T-helper 2 cell treated with Interferon-gamma antibody and Interleukin-4, amounts not matched to agents 100 ng/mL and 5 ng/mL, for 36 hours (primary cell): ENCODE data around the gene GRIP2. TPM values are rescaled to one million over a fixed set of nuclear protein-coding genes. Genes with fewer than 3 reads are reported as not detected.

ENCODE experiments used
- intact Hi-C: fragments of 100-400 bp; cut with micrococcal nuclease; formaldehyde crosslinking; loops from one replicate; pipeline ENCODE4 v1.15.1; 2023
- total RNA-seq: library from RNA; stranded (reverse); gene quantifications from 2 replicates; pipeline ENCODE4 v1.2.3, GENCODE V29; 2022

Gene GRIP2
- total RNA-seq, result not detected in 2 replicates

DNA sequence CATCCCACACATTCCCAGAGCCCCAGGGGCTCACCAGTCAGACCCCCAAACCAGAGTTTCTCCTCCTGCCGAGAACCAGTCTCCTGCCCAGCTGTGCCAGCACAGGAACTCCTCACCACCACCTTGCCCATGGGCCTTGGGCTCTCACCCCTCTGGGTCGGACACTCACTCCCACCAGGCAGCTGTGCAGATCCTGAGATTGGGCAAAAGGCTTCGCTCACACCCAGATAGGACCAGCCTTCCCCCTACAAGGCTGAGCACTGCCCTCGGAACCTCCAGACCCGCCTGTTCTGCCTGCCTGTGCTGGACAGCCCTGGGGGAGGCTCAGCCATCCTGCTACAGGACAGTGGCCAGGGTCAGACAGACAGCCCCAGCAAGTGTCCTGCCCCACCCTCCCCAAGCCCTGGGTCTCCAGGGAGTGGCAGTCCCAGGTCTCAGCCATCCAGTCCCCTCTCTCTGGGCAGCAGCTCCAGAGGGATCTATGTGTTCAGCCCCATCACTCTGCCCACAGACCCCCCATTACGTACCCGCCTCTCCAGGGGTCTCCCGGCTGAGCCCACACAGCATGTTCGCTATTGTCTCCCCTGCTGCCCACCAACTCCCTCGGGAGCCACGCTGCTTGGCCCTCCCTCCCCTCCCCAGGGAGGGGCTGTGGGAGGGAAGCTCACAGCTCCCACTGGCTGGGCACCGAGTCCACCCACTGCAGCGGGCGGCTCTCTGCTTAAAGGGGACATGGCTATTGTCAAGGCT is at the start of gene GRIP2:
TSS of gene GRIP2 (minus strand) at position 601 of the 750 bp plus-strand sequence. CDS start at position 567, 34 bp downstream.
- intact Hi-C loops, result no loop called here

- intact Hi-C loops, result no loop called here
Observed at GRCh38 chr3:14588425-14589112, 48.4 kb upstream of the GRIP2 start.

- intact Hi-C loops, result no loop called here
Observed at GRCh38 chr3:14587740-14588360, 47.7 kb upstream of the GRIP2 start.

DNA sequence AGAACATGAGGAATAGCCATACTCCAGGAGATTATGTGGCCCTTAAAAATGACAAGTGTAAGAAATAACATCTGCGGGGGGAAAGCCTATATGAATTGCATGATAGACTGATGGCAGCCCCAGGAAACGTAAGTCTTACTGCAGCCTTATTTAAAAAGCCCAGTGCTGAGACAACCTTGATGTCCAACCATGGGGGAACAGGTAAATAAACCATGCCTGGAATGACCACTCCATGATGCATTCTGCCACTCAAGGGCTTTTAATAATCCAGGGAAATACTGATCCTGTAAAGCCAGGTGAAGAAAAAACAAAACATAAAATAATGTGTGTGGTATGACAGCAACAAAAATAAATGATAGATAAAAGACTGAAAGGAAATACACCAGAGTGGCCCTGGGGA is 46.5 kb upstream of the GRIP2 start:
- intact Hi-C loops, result no loop called here

GRCh38 chr3:14583548-14584091 is 43.5 kb upstream of the GRIP2 start:
- intact Hi-C loops, result no loop called here

DNA sequence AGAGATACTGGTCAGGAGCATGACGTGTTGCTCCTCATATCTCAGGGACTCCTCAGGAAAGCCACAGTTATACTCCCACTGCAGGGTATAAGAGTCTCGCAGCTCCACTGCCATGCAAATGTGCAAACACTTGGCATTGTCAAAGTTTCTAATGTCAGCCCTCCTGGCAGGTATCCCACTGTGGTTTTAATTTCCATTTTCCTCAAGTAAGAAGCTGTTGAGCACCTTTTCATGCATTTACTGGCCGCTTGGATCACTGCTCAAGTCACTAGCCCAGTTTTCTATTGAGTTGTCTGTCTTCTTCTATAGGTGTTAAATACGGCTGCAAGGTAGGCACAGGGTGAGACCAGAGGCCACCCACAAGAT is 41.9 kb upstream of the GRIP2 start:
- intact Hi-C loops, result no loop called here

GRCh38 chr3:14581334-14582044 is 41.3 kb upstream of the GRIP2 start:
- intact Hi-C loops, result no loop called here

DNA sequence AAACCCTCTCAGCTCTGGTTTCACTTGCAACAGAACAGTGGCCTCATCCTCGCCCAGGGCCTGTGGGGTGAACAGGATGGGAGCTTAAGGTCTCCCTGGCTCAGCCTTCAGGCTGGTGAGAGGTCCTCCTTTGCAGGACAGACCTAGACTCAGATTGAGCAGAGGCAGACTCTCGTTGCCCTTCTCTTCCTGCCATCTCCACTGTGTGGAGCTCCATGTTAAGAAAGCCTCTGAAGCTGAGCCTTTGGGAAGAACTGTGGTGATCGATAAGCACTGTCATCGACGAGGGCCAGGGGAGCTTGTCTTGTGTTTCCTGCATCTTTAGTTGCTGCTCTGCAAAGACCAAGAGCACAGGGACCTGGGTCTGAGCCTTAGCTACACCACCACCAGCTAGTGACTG is 37.8 kb upstream of the GRIP2 start:
- intact Hi-C loops, result no loop called here

GRCh38 chr3:14576163-14576562 is 36.0 kb upstream of the GRIP2 start:
- intact Hi-C loops, result no loop called here

DNA sequence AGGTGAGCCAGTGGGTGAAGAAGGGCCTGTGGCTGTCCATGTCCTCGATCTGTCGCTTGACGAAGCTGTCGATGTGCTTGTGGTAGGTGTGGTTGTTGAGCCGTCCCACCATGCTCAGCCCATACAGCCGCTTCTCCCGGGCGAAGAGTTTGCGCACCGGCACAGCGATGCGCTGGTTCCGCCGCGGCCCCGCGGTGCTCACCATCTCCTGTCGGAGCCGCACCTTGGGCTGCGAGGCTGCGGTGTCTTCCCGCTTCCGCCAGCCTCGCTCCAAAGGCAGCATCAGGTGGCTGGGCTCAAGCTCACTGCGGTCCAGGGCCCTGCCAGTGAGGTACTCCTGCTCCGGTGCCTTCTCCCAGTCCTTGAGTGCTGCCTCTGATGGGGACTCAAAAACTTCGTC is 34.0 kb upstream of the GRIP2 start:
- intact Hi-C loops, result no loop called here

DNA sequence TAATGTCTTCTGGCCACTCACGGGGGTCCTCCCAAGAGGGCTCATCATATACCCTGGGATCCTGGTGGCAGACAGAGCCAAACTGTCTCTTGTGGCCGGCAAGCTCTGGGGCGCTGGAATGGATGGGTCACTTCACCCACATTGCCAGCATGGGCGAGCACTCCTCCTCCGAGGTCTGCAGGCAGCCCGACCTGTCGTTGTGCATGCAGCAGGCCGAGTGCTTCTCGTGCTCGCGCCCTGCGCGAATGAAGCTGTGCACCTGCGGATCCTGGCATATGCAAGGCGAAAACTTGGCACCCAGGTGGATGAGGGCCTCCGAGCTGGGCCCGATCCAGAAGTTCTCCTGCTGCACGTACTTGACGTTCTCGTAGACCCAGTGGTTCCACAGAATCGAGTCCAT is 33.6 kb upstream of the GRIP2 start:
- intact Hi-C loops, result no loop called here

DNA sequence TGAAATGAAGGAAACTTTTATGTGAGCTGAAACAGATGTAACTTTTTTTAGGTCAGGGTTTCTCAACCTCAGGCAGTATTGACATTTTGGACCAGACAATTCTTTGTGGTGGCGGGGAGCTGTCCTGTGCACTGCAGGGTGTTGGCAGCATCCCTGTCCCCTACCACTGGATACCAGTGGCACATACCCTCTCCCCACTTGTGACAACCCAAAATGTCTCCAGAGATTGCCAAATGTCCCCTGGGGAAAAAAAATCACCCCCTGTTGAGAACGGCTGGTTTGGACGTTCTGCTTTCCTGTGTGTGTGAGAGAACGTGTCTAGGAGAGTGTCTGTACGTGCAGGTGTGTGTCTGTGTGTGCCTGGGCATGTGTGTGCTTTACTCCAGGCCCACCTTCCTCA is 30.7 kb upstream of the GRIP2 start:
- intact Hi-C loops, result no loop called here

DNA sequence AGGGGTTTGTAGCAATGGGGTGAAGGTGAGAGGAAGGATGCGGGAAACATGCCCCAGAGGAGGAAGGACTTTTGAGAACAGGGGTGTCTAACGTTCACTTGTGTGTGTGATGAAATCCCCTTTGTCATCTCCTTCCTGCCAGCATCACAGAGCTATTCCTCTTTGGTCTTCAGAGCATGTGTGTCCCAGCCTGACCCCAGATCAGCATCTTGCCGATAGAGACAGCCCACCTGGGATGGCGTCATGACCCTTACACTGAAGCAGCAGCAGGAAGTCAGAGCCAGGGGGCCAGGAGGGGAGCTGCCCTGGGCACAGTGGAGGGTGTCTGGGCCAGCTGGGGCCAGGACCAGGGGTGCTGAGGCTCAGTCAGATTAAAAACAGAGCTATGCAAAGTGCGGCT is 29.9 kb upstream of the GRIP2 start:
- intact Hi-C loops, result no loop called here

DNA sequence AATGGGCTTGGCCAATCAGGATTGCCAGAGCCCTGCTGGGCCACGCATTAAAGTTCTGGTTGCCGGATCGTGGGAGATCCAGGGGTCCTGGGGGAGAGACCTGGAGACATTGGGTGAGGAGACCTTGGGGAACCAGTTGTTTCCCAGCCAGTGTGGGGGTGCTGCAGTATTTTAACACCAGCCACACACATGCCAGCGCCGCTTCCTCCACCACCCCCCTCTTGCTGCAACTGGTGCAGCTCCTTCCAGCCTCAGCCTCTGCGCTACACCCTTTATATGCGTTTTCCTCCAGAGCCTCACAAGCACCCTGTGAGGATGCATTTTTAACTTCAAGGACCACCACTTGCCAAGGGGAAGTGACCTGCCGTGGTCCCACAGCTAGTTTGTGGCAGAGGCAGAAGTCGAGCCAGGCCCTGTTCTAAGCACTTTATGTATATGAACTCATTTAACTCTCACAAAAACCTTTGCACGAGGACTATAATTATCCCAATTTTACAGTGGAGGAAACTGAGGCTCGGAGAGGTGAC is 29.4 kb upstream of the GRIP2 start:
- intact Hi-C loops, result no loop called here

DNA sequence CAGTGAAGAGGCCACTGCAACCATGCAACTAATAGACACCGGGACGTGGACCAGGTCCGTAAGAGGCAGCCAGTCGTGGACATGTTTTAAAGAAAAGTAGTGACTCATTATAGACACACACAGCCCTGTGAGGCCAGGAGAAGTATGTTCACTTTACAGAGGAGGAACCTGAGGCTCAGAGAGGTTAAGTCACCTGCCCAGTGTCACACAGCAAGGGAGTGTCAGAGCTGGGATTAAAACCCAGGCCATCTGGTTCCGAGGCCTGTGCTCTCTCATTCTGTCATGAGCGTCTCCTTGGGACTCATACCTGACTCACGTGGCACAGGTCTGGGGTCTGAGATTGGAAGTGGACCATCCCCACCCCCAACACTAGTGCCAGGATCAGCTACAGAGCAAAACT is 28.1 kb upstream of the GRIP2 start:
- intact Hi-C loops, result no loop called here

- intact Hi-C loops, result no loop called here
Observed at GRCh38 chr3:14566812-14567211, 26.7 kb upstream of the GRIP2 start.

DNA sequence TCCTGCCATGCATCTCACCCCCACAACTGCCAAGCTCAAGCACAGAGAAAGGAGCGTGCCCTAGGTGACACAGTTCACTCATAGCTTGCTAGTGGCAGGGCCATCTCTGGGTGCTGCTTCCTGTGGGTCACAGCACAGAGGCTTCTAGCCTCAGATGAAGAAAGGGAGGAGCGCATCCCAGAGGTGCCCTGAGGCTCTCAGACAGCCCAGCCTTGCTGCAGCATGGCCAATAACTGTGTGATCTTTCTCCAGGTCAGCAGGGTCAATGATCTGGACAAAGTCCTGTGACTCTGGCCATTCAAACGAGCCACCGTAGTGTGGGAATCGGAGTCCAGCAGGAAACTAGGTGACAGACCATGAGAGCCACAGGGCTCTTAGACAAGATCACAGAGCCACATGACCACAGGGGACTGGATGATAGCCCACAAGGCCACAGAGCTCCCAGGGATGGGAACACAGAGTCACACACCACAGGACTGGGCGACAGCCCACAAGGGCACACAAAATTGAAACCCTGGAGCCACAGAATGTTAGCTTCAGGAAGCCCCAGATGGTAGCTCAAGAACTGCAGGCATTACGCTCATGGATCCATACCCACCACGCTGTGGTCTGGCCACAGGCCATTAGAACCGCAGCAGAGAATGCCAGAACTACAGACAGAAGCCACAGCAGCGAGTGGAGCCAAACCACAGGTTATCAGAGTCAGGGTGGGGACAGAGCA is 25.9 kb upstream of the GRIP2 start:
- intact Hi-C loops, result no loop called here

- intact Hi-C loops, result no loop called here
Observed at GRCh38 chr3:14564741-14565140, 24.6 kb upstream of the GRIP2 start.

- intact Hi-C loops, result no loop called here
Observed at GRCh38 chr3:14563946-14564539, 23.9 kb upstream of the GRIP2 start.

- intact Hi-C loops, result no loop called here
Observed at GRCh38 chr3:14562121-14562890, 22.2 kb upstream of the GRIP2 start.
